Endodermal cell (in vitro differentiated cells): Measurements from ENCODE around the gene MRAS. TPM values are rescaled to one million over a fixed set of nuclear protein-coding genes. Genes with fewer than 3 reads are reported as not detected.

ENCODE experiments used
- DNase-seq: peaks from one replicate; pipeline ENCODE4 v3.0.0-alpha.2; 2017
- H3K27ac ChIP-seq: 2 replicates; pipeline ENCODE4 v1.5.1; 2013; ENCODE audit warnings: mild to moderate bottlenecking, low read depth, low read length, moderate library complexity
- H3K27me3 ChIP-seq: 2 replicates; pipeline ENCODE4 v1.6.1; 2013; ENCODE audit warnings: mild to moderate bottlenecking, low read length, moderate library complexity; ENCODE audit not compliant: insufficient read depth, control insufficient read depth, poor library complexity, severe bottlenecking
- H3K36me3 ChIP-seq: 2 replicates; pipeline ENCODE4 v1.7.0; 2013; ENCODE audit warnings: mild to moderate bottlenecking, low read length, moderate library complexity; ENCODE audit not compliant: control insufficient read depth, insufficient read depth
- H3K4me1 ChIP-seq: one replicate; pipeline ENCODE4 v1.7.0; 2013; ENCODE audit warnings: low read length; ENCODE audit not compliant: control insufficient read depth, insufficient read depth
- H3K4me3 ChIP-seq: 2 replicates; pipeline ENCODE4 v1.5.1; 2013; ENCODE audit warnings: mild to moderate bottlenecking, low read length, moderate library complexity
- H3K9ac ChIP-seq: 2 replicates; pipeline ENCODE4 v1.6.1; 2013; ENCODE audit warnings: mild to moderate bottlenecking, low read length, moderate library complexity; ENCODE audit not compliant: poor library complexity, severe bottlenecking; ENCODE audit errors: extremely low read depth
- H3K9me3 ChIP-seq: 2 replicates; pipeline ENCODE4 v1.6.1; 2013; ENCODE audit warnings: mild to moderate bottlenecking, low read length, moderate library complexity; ENCODE audit not compliant: control insufficient read depth
- H3K27ac Mint-ChIP-seq: 2 replicates; pipeline ENCODE4 v1.8.0; 2020; ENCODE audit warnings: mixed read lengths
- H3K27me3 Mint-ChIP-seq: 2 replicates; pipeline ENCODE4 v1.8.0; 2021; ENCODE audit warnings: mild to moderate bottlenecking, mixed read lengths; ENCODE audit not compliant: insufficient read depth
- H3K36me3 Mint-ChIP-seq: 2 replicates; pipeline ENCODE4 v1.8.0; 2020; ENCODE audit warnings: low read depth, mixed read lengths
- H3K4me1 Mint-ChIP-seq: 2 replicates; pipeline ENCODE4 v1.8.0; 2020; ENCODE audit warnings: mixed read lengths
- H3K4me3 Mint-ChIP-seq: 2 replicates; pipeline ENCODE4 v1.8.0; 2020; ENCODE audit warnings: mild to moderate bottlenecking, moderate library complexity, mixed read lengths
- H3K9me3 Mint-ChIP-seq: 2 replicates; pipeline ENCODE4 v1.8.0; 2020; ENCODE audit warnings: mild to moderate bottlenecking, mixed read lengths
- WGBS, 2 experiments: methylation state at CpG; one replicate each; pipeline versions ENCODE4 v1.1.5 to v1.1.7; 2013; ENCODE audit warnings: missing lambda C conversion rate in 2 of 2, mixed read lengths in 1 of 2; ENCODE audit not compliant: insufficient coverage in 1 of 2, insufficient read length in 1 of 2; 5-methylcytosine and 5-hydroxymethylcytosine counted together
- total RNA-seq, 2 donors: library from RNA; stranded (reverse); fragmentation: NEBNext Ultra II Directional in 1 of 2; extraction: Animal tissue kit (Norgen Biotek cat#: 25700) in 1 of 2; gene quantifications; 2 replicates in 1 of 2; 3 replicates in 1 of 2; pipeline ENCODE4 v1.2.1, GENCODE V29; 2021
- TF ChIP-seq, protein P1 (sequence below): fragments of 200-600 bp; sonication (generic); conservative IDR thresholded peaks from 2 replicates; pipeline ENCODE4 v1.5.0; 2021; ENCODE audit warnings: antibody characterized with exemption, mild to moderate bottlenecking

The MRAS gene
- total RNA-seq, 2 donors from 2014 or later, result 12.8 to 16.1 TPM

DNA sequence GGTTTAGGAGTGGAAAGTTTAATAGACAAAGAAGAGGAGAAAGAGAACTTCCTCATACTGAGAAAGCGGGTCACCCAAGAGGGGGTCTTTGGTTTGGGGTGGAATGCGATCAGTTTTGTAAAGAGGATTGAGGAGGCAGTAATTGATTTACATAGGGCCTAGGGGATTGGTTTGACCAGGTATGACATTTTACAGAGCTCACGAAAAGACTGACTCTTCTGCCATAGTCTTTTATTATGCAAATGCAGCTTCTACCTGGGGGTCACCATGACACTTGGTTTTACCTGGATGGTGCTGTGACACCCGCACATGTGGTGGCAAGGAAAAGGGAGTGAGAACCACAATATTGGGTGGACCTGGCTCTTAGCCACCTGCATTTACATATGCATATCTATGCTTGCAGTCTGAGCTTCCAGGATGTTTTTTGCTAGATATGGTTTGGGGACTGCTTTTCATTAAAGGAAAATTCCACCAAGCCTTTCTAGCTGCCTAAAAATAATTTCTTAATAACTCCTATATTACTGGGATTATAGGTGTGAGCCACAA, 11.9 kb upstream of the MRAS start:
- Histone ChIP-seq H3K36me3 (no peaks in the 10 kb centered on the region), H3K27me3 (no peaks in the 10 kb centered on the region), H3K27ac (no peak overlapping the region), H3K4me3 (no peak overlapping the region), H3K4me1 (peaks cover 9% of the 10 kb centered on the region), H3K9ac (no peak overlapping the region), H3K9me3 (no peaks in the 10 kb centered on the region)
- Mint-ChIP-seq H3K9me3 (no peaks in the 10 kb centered on the region), H3K36me3 (no peaks in the 10 kb centered on the region), H3K4me3 (no peak overlapping the region), H3K4me1 (peaks cover 28% of the 10 kb centered on the region), H3K27me3 (no peaks in the 10 kb centered on the region), H3K27ac (no peak overlapping the region)
- 84 to 85% methylated on average over 3 to 4 of the region's 4 CpGs for WGBS, 2 experiments
- peak; percentile 49 for DNase-seq
- TF ChIP-seq, protein P1, sequence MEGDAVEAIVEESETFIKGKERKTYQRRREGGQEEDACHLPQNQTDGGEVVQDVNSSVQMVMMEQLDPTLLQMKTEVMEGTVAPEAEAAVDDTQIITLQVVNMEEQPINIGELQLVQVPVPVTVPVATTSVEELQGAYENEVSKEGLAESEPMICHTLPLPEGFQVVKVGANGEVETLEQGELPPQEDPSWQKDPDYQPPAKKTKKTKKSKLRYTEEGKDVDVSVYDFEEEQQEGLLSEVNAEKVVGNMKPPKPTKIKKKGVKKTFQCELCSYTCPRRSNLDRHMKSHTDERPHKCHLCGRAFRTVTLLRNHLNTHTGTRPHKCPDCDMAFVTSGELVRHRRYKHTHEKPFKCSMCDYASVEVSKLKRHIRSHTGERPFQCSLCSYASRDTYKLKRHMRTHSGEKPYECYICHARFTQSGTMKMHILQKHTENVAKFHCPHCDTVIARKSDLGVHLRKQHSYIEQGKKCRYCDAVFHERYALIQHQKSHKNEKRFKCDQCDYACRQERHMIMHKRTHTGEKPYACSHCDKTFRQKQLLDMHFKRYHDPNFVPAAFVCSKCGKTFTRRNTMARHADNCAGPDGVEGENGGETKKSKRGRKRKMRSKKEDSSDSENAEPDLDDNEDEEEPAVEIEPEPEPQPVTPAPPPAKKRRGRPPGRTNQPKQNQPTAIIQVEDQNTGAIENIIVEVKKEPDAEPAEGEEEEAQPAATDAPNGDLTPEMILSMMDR, result no peak

DNA sequence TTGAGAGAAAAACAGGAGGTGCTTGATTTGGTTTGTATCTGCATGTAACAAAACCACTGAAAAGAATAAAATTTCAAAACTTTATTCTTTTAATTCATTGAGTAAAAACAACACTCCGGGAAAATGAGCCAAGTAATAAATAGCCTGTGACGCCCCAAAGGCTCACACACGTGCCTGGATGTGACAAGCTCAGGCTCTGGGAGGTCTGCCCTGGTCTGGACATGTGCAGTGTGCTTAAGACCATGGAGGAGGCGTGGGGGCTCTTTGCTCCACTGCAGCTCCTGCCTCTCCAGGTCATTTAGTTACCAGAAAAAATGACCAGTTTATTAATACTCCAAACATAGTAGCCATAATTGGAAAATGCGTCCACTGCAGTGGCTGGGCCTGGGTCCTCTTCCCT, 10.1 kb upstream of the MRAS start:
- TF ChIP-seq, protein P1, result no peak
- whole genome bisulfite sequencing, 2 experiments, result 90 to 97% methylated on average over 5 of the region's 5 CpGs
- no peak for DNase-seq
- H3K9me3 Mint-ChIP-seq, result no peaks in the 10 kb centered on the region
- H3K4me3 Mint-ChIP-seq, result no peak overlapping the region
- Histone ChIP-seq H3K36me3 (no peaks in the 10 kb centered on the region), H3K9ac (no peak overlapping the region), H3K27me3 (no peaks in the 10 kb centered on the region), H3K9me3 (no peaks in the 10 kb centered on the region), H3K4me3 (no peak overlapping the region), H3K4me1 (peaks cover 9% of the 10 kb centered on the region), H3K27ac (no peak overlapping the region)
- H3K27me3 Mint-ChIP-seq, result peaks cover 2% of the 10 kb centered on the region
- no peaks in the 10 kb centered on the region for H3K36me3 Mint-ChIP-seq
- H3K27ac Mint-ChIP-seq, result no peak overlapping the region
- peaks cover 28% of the 10 kb centered on the region for H3K4me1 Mint-ChIP-seq

DNA sequence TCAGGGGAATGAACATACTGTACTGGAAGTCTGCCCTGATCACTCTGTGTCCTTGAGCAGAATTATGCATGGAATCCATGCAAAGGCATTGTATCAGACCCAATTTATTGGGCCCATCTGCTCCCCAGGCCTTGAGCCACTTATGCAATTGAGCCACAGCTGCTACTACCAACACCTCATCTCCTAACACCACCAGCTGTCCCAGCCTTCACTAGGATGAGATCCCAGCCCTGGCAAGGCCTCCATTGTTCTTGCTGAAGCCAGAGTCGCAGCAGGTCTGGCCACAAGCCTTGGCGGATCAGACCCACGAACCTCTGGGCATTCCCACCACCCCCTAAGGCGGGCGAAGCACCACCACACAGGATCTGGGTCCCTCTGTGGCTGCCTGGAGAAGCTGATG, 9.6 kb upstream of the MRAS start:
- H3K27me3 Mint-ChIP-seq, result peaks cover 2% of the 10 kb centered on the region
- WGBS, 2 experiments, result 80 to 94% methylated on average over 2 to 5 of the region's 5 CpGs

More for the DNA sequence above, 9.6 kb upstream of the MRAS start:
- Histone ChIP-seq H3K36me3 (no peaks in the 10 kb centered on the region), H3K9me3 (no peaks in the 10 kb centered on the region), H3K27me3 (no peaks in the 10 kb centered on the region), H3K4me3 (no peak overlapping the region), H3K9ac (no peak overlapping the region), H3K4me1 (peaks cover 9% of the 10 kb centered on the region), H3K27ac (no peak overlapping the region)
- DNase-seq, result no peak
- peaks cover 28% of the 10 kb centered on the region for H3K4me1 Mint-ChIP-seq
- TF ChIP-seq, protein P1, result no peak
- H3K27ac Mint-ChIP-seq, result no peak overlapping the region
- H3K36me3 Mint-ChIP-seq, result no peaks in the 10 kb centered on the region
- H3K4me3 Mint-ChIP-seq, result no peak overlapping the region
- no peaks in the 10 kb centered on the region for H3K9me3 Mint-ChIP-seq
